Stimulated activated naive CD4-positive, alpha-beta T cell treated with Interleukin-2 at 50 U/mL for 16 hours (primary cell): ENCODE measurements around the gene SULT6B1.

Experiments used
- DNase-seq: peaks from one replicate; lab custom pipeline; 2025; lab: John Stamatoyannopoulos, UW

SULT6B1 gene

DNA sequence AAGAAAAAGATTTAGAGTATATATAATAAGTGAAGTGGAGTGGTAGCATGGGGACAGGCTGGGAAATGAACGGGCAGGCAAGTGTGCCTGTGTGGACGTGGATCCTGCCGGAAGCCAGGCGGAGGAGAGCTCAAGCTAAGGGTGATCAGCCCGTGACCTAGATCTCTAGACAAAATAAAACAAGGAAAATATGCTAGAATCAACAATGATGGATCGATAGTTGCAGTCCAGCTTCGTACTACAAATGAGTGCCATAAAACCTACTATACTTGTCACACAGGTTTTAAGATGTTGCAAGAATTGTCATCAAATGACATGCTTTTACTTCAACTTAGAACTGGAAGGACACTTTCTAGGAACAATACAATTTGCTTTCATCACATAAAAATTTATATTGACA, 40.1 kb downstream of the SULT6B1 start:
- DNase-seq: no peak

DNA sequence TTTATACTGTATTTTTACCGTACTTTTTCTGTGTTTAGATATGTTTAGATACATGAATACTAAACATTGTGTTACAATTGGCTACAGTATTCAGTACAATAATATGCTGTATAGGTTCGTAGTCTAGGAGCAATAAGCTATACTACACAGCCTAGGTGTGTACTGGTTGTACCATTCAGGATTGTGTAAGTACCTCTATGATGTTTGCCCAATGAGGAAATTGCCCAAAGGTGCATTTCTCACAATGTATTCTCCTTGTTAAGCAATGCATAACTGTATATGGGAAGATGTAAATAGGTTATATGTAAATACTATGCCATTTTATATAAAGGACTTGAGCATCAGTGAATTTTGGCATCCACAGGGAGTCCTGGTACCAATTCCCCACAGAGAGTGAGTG, 42.4 kb downstream of the SULT6B1 start:
- DNase-seq: no peak

DNA sequence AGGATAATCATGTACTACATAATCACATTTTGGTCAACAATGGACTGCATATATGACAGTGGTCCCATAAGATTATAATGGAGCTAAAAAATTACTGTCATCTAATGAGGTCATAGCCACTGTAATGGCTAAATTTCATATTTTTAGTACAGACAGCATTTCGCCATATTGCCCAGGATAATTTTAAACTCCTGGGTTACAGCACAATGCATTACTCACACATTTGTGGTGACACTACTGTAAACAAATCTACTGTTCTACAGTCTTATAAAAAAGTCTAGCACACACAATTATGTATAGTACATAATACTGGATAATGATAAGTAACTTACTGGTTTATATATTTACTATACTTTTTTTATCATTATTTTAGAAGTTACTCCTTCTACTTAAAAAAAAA, 44.5 kb downstream of the SULT6B1 start:
- no peak for DNase-seq

DNA sequence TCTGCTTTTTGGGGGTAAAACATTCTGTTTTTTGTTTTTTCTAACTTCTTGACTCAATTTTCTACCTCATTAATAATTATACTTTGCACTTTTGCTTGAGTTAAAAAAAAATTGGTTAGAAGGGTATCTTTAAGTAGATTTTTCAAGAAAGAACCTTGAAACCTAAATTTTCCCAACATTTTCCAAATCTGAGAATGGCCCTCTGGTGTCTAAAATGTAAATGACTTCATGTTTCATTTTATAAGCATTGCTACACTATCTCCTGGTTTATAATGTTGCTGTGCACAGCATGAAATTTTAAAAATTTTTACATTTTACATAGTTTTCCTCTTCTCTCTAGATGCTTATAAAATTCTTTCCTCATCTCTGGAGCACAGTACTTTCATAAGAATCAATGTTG, 45.9 kb downstream of the SULT6B1 start:
- no peak for DNase-seq

DNA sequence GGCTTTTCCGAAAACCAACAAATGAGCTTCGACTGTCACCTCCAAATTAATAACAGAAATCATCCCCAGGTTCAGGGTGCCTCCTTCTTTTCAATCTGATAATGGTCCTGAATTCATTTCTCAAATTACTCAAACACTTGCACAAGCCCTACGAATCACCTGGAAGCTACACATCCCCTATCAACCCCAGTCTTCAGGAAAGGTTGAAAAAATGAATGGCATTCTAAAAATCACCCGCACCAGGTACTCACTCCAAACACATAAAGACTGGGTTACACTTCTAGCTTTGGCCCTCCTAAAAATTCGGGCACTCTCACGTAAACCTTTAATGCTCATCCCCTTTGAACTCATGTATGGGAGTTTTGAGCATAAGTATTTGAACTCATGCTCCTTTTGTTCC, 55.6 kb downstream of the SULT6B1 start:
- DNase-seq: no peak

DNA sequence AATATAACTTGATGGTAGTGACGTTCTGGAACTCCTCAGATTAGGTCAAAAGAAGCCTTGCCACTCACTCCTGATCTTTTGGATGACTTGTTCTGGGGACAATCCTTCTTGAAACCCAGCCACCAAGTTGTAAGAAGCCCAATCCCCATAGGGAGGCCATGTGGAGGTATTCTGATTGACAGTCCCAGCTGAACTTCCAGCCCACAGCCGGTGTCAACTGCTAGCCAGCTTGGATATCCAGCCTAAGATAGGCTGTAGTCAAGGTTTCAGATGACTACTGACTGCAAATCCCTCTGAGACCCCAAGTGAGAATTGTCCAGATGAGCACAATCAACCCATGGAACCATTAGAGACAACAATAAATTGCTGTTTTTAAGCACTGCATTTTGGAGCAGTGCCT, 63.1 kb downstream of the SULT6B1 start:
- DNase-seq: no peak

DNA sequence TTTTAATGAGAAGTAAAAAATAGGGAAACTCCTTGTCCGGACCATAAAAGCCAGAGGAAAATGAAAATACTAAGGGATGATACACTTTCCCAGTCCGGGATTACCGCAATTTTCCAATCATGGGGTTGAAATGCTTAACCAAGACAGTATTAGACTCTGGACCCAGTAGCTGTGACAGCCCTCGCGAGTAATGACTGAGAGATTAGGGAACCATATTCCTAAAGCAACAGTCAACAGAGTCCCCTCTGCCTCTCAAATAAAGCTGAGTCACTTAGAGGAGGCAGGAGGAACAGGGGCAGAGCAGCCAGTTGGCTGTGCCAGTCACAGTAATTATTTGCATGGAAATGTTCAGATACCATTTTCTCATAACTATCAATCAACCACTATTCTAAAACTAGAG, 69.3 kb downstream of the SULT6B1 start:
- no peak for DNase-seq
